K562 (cell line): ENCODE data around the gene FGR. TPM values are rescaled to one million over a fixed set of nuclear protein-coding genes. Genes with fewer than 3 reads are reported as not detected.

Experiments used
- BRF1 ChIP-seq: IDR thresholded peaks from 3 replicates; pipeline ENCODE4 v1.6.1; 2011; ENCODE audit warnings: borderline replicate concordance, mild to moderate bottlenecking; ENCODE audit not compliant: insufficient read length; ENCODE audit errors: extremely low read depth
- CGGBP1 ChIP-seq: fragments of 250-450 bp; sonication (Bioruptor Pico); IDR thresholded peaks from 2 replicates; pipeline ENCODE4 v1.9.0; 2021; ENCODE audit warnings: mild to moderate bottlenecking
- CREM ChIP-seq: IDR thresholded peaks from 2 replicates; pipeline ENCODE4 v1.6.1; 2014; ENCODE audit warnings: antibody characterized with exemption, low read depth
- ELF1 ChIP-seq: fragments of 200-800 bp; sonication (Bioruptor generic); IDR thresholded peaks from 2 replicates; pipeline ENCODE4 v1.6.1; 2016; ENCODE audit warnings: missing genetic modification characterization, missing compliant biosample characterization
- GMEB1 ChIP-seq: fragments of 250-450 bp; sonication (Bioruptor Pico); IDR thresholded peaks from 2 replicates; pipeline ENCODE4 v1.4.0; 2020; ENCODE audit warnings: mild to moderate bottlenecking
- GTF2F1 ChIP-seq: IDR thresholded peaks from 2 replicates; pipeline ENCODE4 v1.6.1; 2011; ENCODE audit warnings: low read depth, low read length, improper control_type of control experiment
- MNT ChIP-seq, 2 experiments: fragments of 450-650 bp; conservative IDR thresholded peaks; 2 replicates each; pipeline ENCODE4 v1.6.1; 2017; ENCODE audit warnings: mild to moderate bottlenecking in 2 of 2, moderate library complexity in 2 of 2
- NR2F6 ChIP-seq: fragments of 450-650 bp; formaldehyde crosslinking; IDR thresholded peaks from 2 replicates; pipeline ENCODE4 v1.4.0; 2020; ENCODE audit warnings: mild to moderate bottlenecking
- NRF1 ChIP-seq, 2 experiments: fragments of 450-650 bp; IDR thresholded peaks in 1 of 2; conservative IDR thresholded peaks in 1 of 2; 2 replicates each; pipeline ENCODE4 v1.6.1; 2014; ENCODE audit warnings: mild to moderate bottlenecking in 2 of 2
- OTX1 ChIP-seq: fragments of 450-650 bp; formaldehyde crosslinking; IDR thresholded peaks from 2 replicates; pipeline ENCODE4 v1.4.0; 2022; ENCODE audit warnings: mild to moderate bottlenecking
- SIN3B ChIP-seq: fragments of 450-650 bp; IDR thresholded peaks from 2 replicates; pipeline ENCODE4 v1.6.1; 2017; ENCODE audit warnings: low read depth, mild to moderate bottlenecking, moderate library complexity
- SMAD4 ChIP-seq: fragments of 250-450 bp; sonication (Bioruptor Pico); conservative IDR thresholded peaks from 2 replicates; pipeline ENCODE4 v1.8.0; 2021; ENCODE audit warnings: inconsistent platforms, mild to moderate bottlenecking, moderate library complexity
- SMARCA5 ChIP-seq: fragments of 450-650 bp; IDR thresholded peaks from 2 replicates; pipeline ENCODE4 v1.6.1; 2016
- SMARCE1 ChIP-seq: fragments of 450-650 bp; IDR thresholded peaks from 2 replicates; pipeline ENCODE4 v1.7.1; 2016; ENCODE audit warnings: mild to moderate bottlenecking
- TAF1 ChIP-seq: IDR thresholded peaks from 2 replicates; pipeline ENCODE4 v1.6.1; 2011; ENCODE audit warnings: mild to moderate bottlenecking, low read length, moderate library complexity; ENCODE audit not compliant: insufficient read depth, control insufficient read depth, severe bottlenecking; ENCODE audit errors: extremely low read depth
- TFAP4 ChIP-seq: sonication (generic); formaldehyde crosslinking; IDR thresholded peaks from 2 replicates; pipeline ENCODE4 v1.8.0; 2022; ENCODE audit warnings: missing genetic modification reagents, mild to moderate bottlenecking, moderate library complexity, borderline replicate concordance
- ZNF263 ChIP-seq: sonication (generic); formaldehyde crosslinking; IDR thresholded peaks from 2 replicates; pipeline ENCODE4 v1.8.0; 2022; ENCODE audit warnings: mild to moderate bottlenecking, missing genetic modification reagents, borderline replicate concordance
- polyA plus RNA-seq, 8 experiments: library from polyadenylated mRNA; depleted of rRNA in 4 of 8; stranded (reverse) in 5 of 8; unstranded in 3 of 8; fragments of >200 nt; fragmentation: Nextera tagmentation in 2 of 8; fragmentation: Illumina TruSeq in 1 of 8; extraction: Ambion mirVana in 2 of 8; extraction: Trizol in 1 of 8; gene quantifications; 2 replicates each; pipeline versions ENCODE4 v1.2.1 to v1.2.3, GENCODE V29; 2011 to 2014; ENCODE audit warnings: inconsistent platforms in 1 of 8, missing spikeins in 1 of 8
- total RNA-seq, 7 experiments: library from RNA; depleted of rRNA in 6 of 7; stranded (reverse); fragments of >200 nt in 6 of 7; fragmentation: Illumina TruSeq in 2 of 7; extraction: Trizol in 2 of 7; gene quantifications; 2 replicates each; pipeline versions ENCODE4 v1.2.1 to v1.2.3, GENCODE V29; 2011 to 2021; ENCODE audit warnings: low replicate concordance in 1 of 7

FGR gene
- total and polyA plus RNA-seq, 9 of the 15 experiments (the other 6 are each of a cell fraction or from before 2014, with no cell fraction given), result 0.04 to 0.11 TPM; not detected in 7

GRCh38 chr1:27603681-27604578 is 31.1 kb downstream of the FGR start, which contains the start of gene AHDC1 (continued):
- 0 out of 2 replicates have a peak, but pooled peaks have one; percentile 35 for TF ChIP-seq OTX1
- TF ChIP-seq CREM, result peak; percentile 65
- TF ChIP-seq SMAD4 (CRISPR knock-in tag), result peak; percentile 78
- TF ChIP-seq SMARCA5, result peak; percentile 25; the same call in 1 of the 2 replicates
- peak; percentile 63; the same call in 1 of the 2 replicates for TF ChIP-seq TFAP4 (CRISPR knock-in tag)
- no peak for TF ChIP-seq BRF1
- peak; percentile 84 for TF ChIP-seq TAF1
- peak; percentile 21; the same call in 1 of the 2 replicates for TF ChIP-seq GTF2F1
- 0 out of 2 replicates have a peak, but pooled peaks have one; percentile 39 for TF ChIP-seq SMARCE1
- peak; percentile 73 for TF ChIP-seq ELF1 (tag)
- 0 out of 4 replicates have a peak, but pooled peaks of 1 of the 2 experiments have one; percentile 28 for TF ChIP-seq NRF1 (conservative IDR thresholded peaks at IDR 0.05 in 1 of 2, IDR thresholded peaks at IDR 0.05 in 1 of 2)
- peak in 1 of 2 experiments; percentile 66; a peak in 3 of 4 replicates for TF ChIP-seq MNT (conservative IDR thresholded peaks at IDR 0.05)
- peak; percentile 70 for TF ChIP-seq GMEB1 (CRISPR knock-in tag)
- TF ChIP-seq SIN3B, result peak; percentile 70
- TF ChIP-seq CGGBP1 (CRISPR knock-in tag), result peak; percentile 80; the same call in 1 of the 2 replicates
- peak; percentile 97 for TF ChIP-seq ZNF263
- no peak for TF ChIP-seq NR2F6 (CRISPR knock-in tag)
